Suppressor macrophage treated with lipopolysaccharide for 4 hours (primary cell): ENCODE measurements around the gene LPCAT1.
"Not testable (repeated sequence)": the region's sequence is repeated elsewhere in the genome, so short reads cannot be mapped to it uniquely, and the experiment has no call there.

Experiments
- DNase-seq: peaks from one replicate; pipeline ENCODE4 v3.0.0-alpha.2; 2020

LPCAT1 gene

DNA sequence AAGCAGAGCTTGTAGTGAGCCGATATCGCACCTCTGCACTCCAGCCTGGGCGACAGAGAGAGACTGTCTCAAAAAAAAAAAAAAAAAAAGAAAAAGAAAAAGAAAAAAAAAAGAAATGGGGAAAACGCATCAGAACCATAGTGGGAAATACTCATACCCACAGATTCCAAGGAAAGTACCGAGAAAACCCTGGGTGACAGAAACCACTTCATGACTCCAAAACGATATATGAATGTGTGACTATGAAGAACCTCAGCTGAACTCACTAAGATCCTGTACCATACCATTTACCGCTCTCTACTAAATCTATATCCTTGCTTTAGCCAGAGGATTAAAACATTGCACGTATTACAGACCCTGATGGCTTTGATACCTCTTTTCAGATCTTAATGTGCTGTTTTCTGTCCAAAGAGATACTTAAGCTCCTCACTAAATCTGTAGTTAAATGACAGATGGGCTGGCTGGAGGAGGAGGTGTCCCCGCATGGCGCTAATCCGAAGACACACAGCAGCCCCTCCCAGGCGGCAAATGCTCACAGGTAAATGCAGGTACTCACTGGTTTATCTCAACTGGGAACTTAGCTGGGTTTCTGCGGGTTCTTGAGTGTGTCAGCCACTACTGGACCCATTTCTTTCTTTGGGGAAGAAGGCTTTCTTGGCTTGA is 2.8 kb downstream of the LPCAT1 start:
- no peak for DNase-seq

DNA sequence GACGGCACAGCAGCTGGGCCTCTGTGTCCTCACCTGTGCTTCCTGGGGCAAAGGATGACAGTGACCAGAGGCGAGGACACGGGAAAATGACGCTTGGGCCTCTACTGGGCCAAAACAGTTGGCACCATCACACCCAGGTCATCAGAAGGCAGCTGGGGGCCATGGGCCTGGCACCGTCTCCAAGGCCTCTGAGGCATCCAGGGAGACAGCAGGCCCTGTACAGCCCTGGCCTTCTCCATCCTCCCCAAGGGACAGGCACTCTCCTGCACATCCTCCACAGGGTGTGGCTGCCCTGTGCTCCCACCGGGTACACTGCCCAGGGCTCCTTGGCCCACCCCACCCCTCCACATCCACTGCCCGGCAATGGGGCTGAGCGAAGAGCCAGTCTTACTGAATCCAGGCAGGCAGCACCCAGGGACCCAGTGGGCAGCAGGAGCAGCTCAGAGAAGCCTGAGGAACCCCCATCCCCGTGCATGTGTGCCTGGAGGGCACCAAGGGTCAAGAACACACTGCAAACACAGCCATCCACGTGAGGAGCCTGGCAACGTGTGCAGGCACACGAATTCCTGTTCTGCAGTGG is 4.0 kb downstream of the LPCAT1 start:
- DNase-seq = no peak

DNA sequence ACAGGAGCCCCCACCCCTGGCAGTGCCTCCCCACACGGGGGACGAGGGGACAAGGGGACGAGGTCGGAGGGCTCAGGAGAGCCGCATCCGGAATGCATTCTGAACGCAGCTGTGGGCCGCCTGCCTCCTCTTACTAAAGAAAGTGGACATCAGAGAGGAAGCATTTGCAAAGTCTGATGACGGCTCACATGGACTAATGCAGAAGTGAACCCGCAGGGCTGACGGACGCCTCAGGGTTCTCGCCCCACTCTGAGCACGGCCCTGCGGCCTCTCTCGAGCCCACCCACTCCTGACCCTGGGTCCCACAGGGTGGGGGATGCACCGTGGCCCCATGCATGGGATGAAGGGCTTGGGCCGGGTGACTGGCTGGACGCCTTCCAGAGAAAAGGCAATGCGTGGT is 5.9 kb downstream of the LPCAT1 start:
- peak; percentile 55 for DNase-seq

DNA sequence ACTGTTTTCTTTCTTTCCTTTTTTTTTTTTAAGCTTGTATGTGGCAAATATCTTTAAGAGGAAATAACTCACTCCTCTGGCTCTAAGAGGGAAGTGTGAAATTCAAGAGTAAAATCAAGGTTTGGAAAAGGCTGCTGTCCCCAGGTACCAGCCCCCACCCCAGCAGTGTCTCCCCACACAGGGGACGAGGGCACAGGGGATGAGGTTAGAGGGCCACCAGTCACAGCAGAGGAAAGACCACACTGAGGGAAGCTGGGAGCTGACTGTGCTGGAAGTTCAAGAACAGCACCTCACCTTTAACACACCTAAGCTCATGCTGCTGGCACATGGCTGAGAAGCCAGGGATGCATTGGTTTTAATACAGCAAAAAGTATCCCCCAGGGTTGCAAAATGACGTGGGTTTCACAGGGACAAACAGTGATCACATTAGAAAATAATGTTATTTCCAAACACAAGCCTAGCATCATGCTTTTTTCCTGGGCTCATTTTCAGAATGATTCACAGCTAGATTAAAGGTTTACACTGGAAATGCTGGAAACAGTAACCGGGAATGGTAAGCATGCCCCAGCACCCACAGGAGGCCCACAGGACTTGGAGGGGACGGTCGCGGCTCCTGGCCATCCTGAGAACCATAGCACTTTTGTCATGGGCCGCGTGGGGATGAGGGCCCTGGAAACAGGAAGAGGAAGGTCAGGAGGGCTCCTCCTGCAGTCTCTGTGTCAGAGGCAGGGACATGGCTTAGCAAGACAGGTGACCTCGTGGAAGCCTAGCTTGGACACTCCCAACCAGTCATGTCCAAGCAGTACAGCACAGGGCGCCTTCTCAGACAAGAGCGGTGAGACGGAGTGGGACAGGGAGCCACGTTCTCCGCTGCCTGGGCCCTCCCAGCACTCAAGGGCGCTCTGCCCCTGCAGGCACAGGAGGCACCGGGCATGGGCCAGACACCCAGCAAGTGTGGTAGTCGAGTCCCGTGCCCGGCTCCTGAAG is 6.9 kb downstream of the LPCAT1 start:
- DNase-seq = peak; percentile 62

DNA sequence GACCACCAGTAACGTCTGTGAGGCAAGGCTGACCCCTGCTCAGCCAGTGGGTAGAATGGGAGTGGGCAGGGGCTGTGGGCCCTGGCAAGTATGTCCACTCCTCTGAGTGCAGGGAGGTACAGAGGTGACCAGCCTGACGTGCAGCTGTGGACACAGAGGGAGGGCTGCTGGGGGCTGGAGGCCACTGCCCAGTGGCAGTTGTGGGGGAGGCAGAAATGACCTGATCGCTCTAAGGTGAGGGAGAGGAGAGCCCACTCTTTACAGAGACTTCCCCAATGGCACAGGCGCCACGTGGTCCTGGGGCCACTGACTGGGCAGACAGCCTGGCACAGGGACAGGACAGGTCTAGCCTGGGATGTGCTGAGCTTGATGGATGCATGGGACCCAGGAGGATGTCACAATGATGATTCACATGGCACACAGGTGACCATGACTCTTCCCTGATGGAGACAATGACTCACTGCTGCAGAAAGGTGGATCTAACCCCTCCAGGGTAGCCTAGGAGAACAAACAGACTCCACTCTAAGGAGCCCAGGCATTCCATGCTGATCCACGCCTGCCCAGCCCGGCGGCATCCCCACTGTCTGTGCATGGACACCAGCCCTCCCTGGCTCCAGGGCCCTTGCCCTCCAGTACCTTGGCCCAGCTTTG is 7.7 kb downstream of the LPCAT1 start:
- DNase-seq = peak; percentile 35

DNA sequence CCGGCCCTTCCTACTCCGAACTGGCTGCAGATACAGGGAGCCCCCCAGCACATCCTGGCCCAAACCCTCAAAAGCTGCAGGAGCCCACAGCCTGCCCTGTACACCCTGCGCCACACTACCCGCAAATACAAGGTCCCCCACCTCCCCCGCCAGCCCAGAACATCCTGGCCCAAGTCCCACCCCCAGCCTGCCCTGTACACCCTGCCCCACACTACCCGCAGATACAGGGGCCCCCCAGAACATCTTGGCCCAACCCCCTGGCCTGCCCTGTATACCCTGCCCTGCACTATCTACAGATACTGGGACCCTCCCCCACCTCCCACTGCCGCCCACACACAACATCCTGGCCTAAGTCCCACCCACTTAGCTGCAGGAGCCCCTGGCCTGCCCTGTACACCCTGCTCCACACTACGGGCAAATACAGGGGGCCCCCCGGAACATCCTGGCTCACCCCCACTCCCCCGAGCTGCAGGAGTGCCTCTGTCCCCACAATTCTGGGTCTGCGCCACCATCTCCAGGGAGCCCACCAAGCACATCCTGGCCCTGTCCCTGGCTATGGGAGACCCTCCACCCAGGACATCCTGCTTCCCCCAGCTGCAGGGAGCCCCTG is 8.3 kb downstream of the LPCAT1 start:
- no peak for DNase-seq

DNA sequence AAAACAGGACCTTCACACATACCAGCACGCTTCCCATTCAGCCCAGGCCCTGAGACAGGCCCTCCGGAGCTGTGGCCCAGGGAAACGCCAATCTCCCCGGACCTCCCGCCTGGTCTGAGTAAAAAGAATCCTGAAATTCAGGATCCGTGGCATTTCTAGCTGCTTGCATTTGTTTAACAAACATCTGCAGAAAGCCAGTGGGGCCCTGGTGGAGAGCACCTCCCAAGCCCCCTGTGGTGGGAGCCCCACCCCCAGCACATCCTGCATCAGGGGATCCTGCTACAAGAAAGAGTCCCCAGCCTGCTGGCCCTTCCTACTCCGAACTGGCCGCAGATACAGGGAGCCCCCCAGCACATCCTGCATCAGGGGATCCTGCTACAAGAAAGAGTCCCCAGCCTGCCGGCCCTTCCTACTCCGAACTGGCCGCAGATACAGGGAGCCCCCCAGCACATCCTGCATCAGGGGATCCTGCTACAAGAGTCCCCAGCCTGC is 8.9 kb downstream of the LPCAT1 start:
- not testable (repeated sequence) for DNase-seq

DNA sequence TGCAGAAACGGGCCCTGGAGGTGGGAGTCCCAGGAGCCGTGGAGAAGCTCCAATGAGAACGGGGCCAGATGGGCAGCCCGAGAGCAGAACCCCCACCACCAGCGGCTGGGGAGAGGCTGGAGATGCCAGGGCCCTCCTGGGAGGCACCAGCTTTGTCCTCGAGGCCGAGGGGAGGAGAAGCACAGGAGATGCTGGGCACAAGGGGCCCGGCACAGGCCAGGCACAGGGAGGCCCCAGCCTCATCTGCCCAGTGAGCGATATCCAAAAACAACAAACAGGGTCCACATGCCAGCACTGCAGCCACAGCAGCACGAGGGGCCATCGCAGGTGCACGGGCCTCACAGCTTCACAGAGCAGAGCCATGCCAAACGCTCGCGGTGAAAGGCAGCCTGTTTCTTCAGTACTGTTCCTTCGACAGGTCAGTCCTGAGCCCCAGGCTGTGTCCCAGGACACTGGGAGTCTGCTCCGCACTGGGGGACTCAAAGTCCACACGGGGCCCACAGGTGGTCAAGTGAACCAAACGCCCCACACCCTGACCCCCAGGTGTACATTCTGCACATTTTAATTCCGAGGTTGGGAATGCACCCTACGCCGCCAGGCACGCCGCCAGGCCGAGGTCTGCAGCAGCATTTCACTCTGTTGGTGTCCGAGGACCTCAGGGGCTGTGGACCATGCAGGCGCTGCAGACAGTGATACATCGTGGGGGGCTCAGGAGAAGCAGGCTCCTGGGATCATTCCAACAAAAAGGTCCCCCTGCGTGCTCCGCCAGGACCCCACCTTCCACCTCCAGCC is 9.5 kb downstream of the LPCAT1 start:
- DNase-seq = no peak

DNA sequence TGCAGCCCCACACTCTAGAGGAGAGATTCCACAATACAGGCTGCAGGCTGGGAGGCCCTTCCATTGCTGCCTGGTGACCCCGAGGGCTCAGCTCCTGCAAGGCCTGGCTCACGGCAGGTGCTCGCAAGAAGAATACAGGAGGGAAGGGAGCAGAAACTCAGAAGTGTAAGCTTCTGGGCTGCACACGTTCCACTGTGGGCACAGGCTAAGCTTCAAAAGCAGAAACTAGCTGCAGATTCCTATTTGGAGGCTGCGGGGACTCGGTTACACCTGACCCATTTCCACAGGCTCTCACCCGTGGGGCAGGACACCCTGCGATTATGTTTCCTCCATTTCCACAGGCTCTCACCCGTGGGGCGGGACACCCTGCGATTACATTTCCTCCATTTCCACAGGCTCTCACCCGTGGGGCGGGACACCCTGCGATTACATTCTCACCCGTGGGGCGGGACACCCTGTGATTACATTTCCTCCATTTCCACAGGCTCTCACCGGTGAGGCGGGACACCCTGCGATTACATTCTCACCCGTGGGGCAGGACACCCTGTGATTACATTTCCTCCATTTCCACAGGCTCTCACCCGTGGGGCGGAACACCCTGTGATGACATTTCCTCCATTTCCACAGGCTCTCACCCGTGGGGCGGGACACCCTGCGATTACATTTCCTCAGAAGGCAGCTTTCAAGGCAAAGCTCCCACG is 10.3 kb downstream of the LPCAT1 start:
- DNase-seq = no peak

DNA sequence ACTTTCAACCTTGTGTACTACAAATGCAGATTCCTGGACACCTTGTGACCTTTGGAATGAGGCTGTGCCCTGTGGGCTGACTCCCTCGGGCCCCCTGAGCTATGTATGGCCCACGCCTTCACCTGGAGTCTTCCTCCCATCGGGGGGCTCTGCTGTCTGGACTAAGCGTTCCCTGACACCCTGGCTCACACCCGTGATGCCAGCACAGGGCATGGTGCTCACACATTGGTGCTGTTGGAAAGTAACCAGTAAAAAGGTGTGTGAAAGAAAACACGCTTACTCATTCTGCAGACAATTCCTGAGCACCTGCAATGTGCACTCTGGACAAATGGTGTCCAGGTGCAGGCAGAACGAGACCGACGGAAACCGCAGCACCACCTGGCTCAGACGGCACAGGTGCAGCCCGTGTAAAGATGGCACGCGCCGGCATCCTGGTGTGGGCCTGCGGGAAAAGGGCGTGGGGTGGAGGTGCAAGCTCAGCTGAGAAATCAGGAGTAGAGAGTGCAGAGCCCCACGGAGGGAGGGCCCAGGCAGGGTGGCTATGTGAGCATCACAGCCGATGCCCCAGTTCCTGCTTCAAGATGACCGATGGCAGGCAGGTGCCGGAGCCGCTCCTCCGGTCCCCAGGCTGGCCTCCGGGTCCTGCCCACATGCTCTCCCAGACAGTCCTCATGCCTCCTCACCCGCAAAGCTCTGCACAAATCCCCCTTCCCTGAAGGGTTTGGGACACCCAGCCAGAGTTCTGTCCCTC is 11.0 kb downstream of the LPCAT1 start:
- no peak for DNase-seq

DNA sequence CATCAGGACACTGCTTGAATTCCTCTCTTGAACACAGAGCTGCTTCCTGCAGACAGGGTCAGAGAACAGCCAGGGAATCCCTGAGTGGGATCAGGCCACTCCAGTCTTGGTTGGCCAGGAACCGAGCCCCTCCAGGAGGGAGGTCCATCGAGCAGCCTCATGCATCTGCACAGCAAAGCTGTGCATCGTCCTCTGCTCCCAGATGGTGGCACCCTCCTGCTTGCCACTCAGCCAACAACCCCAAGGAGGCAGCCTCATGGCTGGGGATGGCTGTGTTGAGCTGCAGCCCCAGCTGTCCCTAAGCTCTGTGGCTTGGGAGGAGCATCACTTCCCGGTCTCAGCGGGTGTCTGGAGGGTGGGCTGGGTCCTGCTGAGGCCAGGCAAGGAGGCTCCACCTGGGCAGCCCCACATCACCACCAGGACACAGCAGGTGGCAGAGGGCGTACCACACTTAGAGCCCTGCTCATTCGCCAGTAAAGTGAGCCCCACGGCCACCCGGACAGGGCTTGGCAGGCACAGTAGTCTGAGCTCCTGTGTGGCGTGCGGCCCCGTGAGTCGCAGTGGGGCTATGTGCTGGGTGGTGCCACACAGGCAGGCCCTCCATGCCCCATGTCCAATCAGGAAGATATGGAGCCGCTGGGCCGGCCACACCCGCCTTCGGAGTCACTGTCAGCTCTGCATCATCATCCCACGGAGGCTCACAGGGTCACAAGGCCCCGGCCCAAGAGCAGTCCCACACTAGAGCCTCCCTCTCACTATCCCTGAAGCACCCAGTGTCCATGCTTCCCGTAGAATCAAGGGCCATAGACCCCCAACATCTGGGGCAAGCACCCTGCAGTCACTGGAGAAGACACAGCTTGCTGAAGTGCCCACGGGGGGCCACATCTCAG is 11.9 kb downstream of the LPCAT1 start:
- DNase-seq = peak; percentile 35

DNA sequence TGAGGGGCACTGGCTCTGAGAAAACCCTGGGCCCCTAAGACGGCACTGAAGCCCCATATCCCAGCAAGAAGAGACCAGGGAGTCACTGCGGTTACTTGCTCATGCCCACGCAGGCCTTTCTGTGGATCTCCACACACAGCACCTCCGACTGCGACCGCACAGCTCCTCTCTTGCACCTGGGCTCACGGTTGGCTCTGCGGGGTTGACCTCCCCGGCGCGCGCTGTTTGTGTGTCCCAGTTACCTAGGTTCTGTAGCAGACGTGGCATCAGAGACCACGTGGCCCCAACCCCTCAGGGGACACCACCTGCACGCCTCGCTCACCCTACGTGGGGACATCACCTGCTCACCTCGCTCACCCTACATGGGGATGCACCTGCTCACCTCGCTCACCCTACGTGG is 12.7 kb downstream of the LPCAT1 start:
- DNase-seq = no peak

DNA sequence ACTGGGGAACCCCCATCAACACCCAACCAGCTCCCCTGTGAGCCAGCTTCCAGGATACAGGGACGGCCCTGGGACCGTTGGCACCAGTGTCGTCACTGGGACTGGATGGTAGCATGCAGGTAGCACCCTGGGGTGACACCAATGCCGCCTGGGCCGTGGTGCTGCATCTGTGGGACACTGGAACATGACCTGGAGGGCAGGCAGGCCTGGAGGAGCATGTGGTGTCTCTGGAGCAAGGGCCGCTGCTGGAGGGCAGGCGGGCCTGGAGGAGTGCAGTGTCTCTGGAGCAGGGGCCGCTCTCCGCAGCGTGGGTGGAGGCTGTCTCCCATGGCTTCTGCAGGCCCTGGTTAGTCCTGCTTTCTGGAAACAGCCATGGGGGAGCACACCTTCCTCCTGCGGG is 13.1 kb downstream of the LPCAT1 start:
- no peak for DNase-seq

DNA sequence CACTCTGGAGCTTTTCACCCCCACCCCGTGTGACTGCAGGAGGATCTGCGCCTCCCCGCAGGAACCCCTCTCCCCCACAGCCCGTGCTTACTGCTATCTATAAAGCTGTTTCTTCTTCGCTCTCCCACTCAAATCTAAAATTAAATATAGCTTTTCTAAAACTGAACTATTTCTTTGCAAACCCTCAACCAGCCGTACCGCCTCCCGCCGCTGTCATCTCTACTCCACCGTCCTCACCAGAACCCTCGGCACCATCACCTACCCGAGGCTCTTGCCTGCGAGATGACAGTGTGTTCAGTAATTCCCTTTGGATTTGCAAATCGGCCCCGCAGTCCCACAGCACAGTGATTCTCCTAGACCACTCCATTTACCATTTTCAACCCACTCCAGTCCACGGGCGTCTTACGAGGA is 13.6 kb downstream of the LPCAT1 start:
- no peak for DNase-seq

DNA sequence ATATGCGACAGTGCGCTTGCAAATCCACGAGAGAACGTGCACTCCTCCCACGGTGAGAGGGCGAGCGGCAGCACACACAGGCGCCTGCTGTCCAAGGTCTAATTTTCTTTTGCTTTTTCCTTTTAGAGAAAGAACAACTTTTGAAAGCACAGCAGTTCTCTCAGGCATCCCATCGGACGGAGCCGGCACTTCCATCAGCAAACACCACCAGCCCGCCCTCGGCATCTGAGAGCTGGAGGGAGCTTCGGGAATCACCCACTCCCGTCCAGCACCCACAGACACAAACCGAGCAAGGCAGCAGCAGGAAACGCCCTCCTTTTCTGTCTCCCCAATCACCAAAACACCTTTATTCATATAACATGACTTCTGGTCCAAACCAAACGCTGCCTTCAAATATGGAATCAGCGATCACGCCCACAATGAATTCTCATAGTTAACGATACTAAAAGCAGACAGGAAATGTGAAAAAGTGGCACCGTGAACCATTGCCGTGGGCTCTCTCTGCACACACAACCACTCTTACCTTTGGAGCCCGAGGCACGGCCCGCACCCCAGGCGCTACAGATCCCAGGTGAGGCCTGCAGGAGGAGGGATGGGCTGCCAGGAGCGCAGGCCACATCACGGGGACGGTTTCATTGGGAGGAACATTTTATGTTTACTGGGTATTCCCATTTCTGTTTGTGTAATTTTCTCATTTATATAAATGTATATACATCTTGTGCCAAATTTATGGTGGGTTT is 14.2 kb downstream of the LPCAT1 start:
- DNase-seq = no peak

DNA sequence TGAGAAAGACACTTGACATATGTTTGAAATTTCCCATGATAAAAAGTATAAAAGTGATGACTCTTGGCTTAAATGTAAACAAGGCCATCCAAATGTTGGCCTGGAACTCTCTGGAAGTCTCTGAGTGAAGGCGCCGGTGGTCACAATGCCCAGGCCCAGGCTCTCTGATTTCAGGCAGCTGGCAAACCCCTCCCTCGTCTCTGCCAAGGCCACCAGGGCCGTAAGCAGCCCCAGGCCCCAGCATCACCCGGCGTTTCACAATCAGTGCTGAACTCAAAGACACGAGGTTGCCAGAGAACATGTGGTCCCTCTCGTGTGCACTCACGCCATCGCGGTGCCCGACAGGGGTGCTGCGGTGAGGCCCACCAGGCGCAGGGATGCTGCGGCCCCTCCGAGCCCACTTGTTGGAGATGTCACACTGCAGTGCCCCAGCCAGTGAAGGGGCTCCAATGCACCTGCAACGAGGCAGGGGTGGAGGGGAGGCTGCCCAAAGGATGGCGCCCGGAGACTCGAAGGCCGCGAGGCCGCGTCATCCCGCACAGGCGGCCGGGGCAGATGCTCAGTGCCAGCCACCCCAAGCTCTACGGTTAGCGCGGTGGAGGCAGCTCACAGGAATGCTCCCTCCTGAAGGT is 15.0 kb downstream of the LPCAT1 start:
- no peak for DNase-seq

DNA sequence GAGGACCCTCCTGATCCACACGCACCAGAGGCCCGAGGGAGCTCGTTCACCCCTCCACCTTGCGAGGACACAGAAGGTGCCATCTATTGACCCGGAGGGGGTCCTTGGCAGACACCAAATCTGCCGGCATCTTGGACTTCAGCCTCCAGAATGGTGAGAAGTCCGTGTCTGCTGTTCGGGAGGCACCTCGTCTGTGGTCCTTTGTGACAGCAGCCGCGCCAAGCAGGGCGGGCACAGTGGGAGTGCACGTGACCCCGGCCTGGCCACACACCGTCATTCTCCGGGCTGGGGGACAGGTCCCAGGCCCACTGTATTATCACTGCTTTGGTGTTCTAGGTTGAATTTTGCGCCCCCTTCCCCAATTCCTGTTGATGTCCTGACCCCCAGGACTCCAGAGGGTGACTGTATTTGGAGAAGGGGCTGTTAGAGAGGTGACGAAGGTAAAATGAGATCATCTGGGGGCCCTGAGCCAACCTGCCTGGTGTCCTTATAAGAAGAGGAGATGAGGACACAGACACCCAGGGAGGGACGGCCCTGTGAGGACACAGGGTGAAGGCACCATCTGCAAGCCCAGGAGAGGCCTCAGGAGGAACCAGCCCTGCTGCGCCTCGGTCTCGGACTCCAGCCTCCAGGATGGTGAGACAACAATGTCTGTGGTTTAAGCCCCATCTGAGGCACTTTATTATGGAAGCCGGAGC is 15.7 kb downstream of the LPCAT1 start:
- no peak for DNase-seq
